Bronchial epithelial cell (primary cell): ENCODE results near the gene ACBD6. TPM values are rescaled to one million over a fixed set of nuclear protein-coding genes. Genes with fewer than 3 reads are reported as not detected.

Experiments
- DNase-seq: peaks from one replicate; pipeline ENCODE4 v3.0.0-alpha.2; 2010; ENCODE audit warnings: low read depth
- FAIRE-seq: peaks from 2 replicates; lab custom pipeline; 2011; peaks lifted over from hg19 to GRCh38; lab: Jason Lieb, UNC
- H3K27me3 ChIP-seq: 2 replicates; pipeline ENCODE4 v1.5.1; 2011; ENCODE audit warnings: low read length; ENCODE audit not compliant: control insufficient read depth, insufficient read depth
- H3K36me3 ChIP-seq: 2 replicates; pipeline ENCODE4 v1.5.1; 2011; ENCODE audit warnings: low read length; ENCODE audit not compliant: control insufficient read depth, insufficient read depth
- H3K4me3 ChIP-seq: 2 replicates; pipeline ENCODE4 v1.5.1; 2011; ENCODE audit warnings: mild to moderate bottlenecking, low read depth, low read length, control low read depth
- total RNA-seq: library from RNA; depleted of rRNA; stranded (reverse); fragments of >200 nt; gene quantifications from 2 replicates; pipeline ENCODE4 v1.2.1, GENCODE V29; 2014
- TF ChIP-seq, protein P1 (sequence below): IDR thresholded peaks from 2 replicates; pipeline ENCODE4 v1.5.1; 2011; ENCODE audit warnings: mild to moderate bottlenecking, moderate library complexity, low read length, control low read depth, inconsistent platforms; ENCODE audit not compliant: insufficient read depth, severe bottlenecking

The ACBD6 gene
- total RNA-seq, 1 donor from 2014 or later, result 118 TPM

DNA sequence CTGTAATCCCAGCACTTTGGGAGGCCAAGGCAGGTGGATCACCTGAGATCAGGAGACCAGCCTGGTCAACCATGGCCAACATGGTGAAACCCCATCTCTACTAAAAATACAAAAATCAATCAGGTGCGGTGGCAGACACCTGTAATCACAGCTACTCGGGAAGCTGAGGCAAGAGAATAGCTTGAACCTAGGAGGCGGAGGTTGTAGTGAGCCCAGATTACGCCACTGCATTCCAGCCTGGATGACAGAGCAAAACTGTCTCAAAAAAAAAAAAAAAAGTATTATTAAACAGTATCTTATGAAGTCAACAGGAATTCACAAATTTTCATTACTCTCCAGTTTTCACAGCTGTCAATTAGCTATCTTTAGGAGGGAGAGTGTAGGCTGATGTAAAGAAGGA is 3.8 kb downstream of the ACBD6 start:
- Histone ChIP-seq H3K36me3 (peaks cover 2% of the 10 kb centered on the region), H3K27me3 (no peaks in the 10 kb centered on the region), H3K4me3 (no peak overlapping the region)
- peak; percentile 15 for DNase-seq
- no peak for FAIRE-seq
- TF ChIP-seq, protein P1, sequence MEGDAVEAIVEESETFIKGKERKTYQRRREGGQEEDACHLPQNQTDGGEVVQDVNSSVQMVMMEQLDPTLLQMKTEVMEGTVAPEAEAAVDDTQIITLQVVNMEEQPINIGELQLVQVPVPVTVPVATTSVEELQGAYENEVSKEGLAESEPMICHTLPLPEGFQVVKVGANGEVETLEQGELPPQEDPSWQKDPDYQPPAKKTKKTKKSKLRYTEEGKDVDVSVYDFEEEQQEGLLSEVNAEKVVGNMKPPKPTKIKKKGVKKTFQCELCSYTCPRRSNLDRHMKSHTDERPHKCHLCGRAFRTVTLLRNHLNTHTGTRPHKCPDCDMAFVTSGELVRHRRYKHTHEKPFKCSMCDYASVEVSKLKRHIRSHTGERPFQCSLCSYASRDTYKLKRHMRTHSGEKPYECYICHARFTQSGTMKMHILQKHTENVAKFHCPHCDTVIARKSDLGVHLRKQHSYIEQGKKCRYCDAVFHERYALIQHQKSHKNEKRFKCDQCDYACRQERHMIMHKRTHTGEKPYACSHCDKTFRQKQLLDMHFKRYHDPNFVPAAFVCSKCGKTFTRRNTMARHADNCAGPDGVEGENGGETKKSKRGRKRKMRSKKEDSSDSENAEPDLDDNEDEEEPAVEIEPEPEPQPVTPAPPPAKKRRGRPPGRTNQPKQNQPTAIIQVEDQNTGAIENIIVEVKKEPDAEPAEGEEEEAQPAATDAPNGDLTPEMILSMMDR, result no peak

DNA sequence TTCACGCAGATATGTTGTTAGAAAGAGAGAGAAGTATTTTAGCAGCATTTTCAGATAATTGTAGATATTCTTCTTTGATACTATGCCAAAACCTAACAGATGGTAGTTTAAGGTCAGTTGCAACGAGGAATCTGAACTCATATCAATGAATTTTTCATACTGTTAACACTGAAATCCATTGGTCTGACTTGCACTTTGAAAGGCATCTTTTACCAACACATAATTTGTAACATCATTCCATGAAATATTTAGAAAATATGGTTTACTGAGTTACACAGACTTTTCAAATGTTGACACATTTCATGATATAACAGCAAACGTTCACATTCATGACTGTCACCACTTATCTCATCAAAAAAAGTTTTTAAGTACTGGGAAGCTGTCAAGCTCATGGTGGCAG is 4.6 kb downstream of the ACBD6 start:
- no peak overlapping the region for H3K4me3 ChIP-seq
- DNase-seq (no peak), FAIRE-seq (no peak)

DNA sequence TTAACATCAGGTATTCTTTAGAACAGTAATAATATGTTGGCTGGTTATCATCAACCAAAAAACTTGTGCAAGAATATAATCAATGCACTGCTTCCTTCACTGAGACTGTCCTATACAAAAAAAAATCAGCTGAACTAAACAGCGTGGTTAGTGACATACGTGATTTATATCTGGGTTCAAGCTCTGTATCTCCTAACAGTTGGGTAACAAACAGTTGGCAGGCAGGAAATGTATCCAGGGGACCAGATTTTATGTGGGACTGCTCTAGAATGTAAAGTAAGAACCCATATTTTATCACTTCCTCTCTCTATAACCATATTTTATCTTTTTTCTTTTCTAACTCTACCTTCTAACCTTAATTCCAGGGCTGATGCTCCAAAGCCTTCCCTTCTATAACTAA is 8.0 kb downstream of the ACBD6 start:
- Histone ChIP-seq H3K4me3 (no peak overlapping the region), H3K36me3 (peaks cover 3% of the 10 kb centered on the region), H3K27me3 (no peaks in the 10 kb centered on the region)
- TF ChIP-seq, protein P1, result no peak
- FAIRE-seq, result no peak
- no peak for DNase-seq

More for the DNA sequence above, 4.6 kb downstream of the ACBD6 start:
- H3K36me3 ChIP-seq, result peaks cover 2% of the 10 kb centered on the region
- no peaks in the 10 kb centered on the region for H3K27me3 ChIP-seq
- TF ChIP-seq, protein P1, result no peak

DNA sequence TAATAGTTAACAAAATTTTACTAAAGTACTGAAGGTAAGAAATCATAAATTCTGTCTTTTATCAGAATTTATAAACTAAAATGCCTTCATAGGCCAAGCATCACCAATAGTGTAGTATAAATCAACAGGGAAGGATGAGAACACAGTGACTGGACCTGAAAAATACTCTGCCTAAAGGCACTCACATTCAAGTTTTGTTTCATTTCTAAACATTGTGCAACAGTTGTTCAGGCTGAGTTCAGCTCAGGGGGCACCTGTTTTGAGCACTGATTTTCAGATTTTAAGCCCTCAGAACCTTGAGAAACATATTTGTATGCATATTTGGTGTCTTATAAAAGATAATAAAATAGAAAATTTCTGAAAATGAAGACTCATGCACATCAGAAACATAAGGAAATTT is 12.4 kb downstream of the ACBD6 start:
- peaks cover 11% of the 10 kb centered on the region for H3K36me3 ChIP-seq
- FAIRE-seq (no peak), DNase-seq (no peak)
- TF ChIP-seq, protein P1, result no peak
- no peak overlapping the region for H3K4me3 ChIP-seq
- no peaks in the 10 kb centered on the region for H3K27me3 ChIP-seq

DNA sequence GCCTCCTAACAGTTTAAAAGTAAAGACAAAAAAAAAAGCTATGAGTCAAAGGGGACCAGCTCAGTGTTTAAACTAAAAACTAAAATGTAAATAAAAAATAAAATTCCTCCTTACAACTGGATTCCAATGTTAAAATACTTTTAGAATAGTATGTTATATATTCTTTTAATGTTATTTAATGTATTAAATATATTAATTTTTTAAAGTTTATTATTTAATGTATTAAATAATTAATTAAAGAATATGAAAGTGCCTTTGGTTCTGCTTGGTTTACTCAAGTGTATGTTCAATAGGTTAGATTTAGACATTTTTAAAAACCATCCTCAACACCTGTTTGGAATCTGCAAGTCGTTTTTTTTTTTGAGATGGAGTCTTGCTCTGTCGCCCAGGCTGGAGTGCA is 13.1 kb downstream of the ACBD6 start:
- Histone ChIP-seq H3K27me3 (no peaks in the 10 kb centered on the region), H3K4me3 (no peak overlapping the region), H3K36me3 (peaks cover 11% of the 10 kb centered on the region)
- FAIRE-seq (no peak), DNase-seq (no peak)
- TF ChIP-seq, protein P1, result no peak

GRCh38 chr1:180488661-180489060 is 13.7 kb downstream of the ACBD6 start:
- Histone ChIP-seq H3K36me3 (peaks cover 11% of the 10 kb centered on the region), H3K4me3 (no peak overlapping the region), H3K27me3 (no peaks in the 10 kb centered on the region)
- TF ChIP-seq, protein P1, result no peak
- FAIRE-seq (no peak), DNase-seq (no peak)
